IPS DF 4.7 (cell line): ENCODE measurements around the gene TCTA.

Experiments
- DNase-seq: peaks from one replicate; pipeline ENCODE4 v3.0.0-alpha.2; 2013; ENCODE audit warnings: low spot score; ENCODE audit errors: extremely low read depth

Gene TCTA

GRCh38 chr3:49456466-49456865, 44.2 kb downstream of the TCTA start:
- no peak for DNase-seq

DNA sequence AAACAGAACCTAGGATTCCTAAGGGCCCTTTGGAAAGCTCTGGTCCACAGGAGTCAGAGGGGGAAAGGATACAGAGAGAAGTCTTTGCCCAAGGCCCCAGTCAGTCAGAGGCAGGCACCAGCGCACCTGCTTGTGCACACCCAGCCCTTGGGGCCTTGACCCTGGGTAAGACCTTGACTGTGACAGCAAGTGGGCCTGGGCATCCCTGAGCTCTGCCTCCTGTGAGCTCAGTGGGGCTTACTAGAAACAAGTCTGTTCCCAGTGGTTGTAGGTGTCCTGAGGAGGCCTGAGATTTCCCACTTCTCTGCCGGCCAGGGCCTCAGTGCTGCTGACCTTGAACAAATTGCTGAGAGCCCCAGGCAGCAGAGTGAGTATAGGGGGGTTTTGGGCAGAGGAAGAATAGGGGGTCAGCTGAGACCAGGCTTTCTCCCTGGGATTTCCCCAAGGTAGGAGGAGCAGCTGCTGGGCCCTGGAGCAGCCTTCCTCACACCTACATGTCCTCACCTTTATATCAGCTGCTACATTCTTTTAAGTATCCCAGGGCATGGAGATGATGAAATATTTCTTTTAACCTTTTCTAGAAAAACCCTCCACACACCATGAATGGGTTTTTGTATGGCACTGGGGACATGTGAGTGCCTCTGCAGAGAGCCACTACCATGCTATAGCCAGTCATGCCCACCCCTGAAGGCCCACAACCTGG, 48.1 kb downstream of the TCTA start:
- no peak for DNase-seq

DNA sequence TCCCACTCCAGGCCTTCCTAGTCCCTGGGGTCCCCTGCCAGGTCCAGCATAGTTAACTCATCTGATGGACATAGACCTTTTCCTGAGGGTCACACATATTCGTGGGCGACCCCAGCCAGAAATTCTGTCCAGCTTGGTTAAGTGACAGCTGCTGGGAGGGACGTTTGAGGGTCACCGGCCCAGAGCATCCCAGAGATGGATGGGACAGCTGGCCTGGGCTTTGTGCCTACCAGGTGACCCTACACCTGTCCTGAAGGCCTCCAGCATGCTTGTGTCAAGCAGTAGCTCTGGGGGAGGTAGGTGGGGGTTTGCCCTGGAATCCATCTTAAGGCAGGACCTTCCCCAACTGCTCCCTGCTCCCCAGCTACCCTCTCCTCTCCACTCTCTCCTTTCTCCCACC, 48.7 kb downstream of the TCTA start:
- no peak for DNase-seq

GRCh38 chr3:49461443-49462171, 49.4 kb downstream of the TCTA start:
- no peak for DNase-seq

DNA sequence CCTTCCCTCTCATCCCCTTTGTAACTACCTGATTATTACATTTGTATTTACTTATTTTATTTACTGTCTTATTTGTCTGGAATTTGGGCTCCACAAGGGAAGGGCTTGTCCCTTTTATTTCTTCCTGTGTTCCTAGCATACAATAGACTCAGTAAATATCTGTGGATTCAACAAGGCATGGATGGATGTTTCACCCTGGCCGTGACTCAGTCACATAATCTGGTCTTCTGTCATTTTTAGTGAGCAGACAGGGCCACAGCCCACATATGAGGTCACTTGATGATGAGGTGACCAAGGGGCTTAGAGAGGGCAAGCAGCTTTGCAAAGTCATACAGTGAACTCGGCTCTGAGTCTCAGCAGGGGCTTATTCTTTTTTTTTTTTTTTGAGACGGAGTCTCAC, 50.0 kb downstream of the TCTA start:
- DNase-seq = no peak

DNA sequence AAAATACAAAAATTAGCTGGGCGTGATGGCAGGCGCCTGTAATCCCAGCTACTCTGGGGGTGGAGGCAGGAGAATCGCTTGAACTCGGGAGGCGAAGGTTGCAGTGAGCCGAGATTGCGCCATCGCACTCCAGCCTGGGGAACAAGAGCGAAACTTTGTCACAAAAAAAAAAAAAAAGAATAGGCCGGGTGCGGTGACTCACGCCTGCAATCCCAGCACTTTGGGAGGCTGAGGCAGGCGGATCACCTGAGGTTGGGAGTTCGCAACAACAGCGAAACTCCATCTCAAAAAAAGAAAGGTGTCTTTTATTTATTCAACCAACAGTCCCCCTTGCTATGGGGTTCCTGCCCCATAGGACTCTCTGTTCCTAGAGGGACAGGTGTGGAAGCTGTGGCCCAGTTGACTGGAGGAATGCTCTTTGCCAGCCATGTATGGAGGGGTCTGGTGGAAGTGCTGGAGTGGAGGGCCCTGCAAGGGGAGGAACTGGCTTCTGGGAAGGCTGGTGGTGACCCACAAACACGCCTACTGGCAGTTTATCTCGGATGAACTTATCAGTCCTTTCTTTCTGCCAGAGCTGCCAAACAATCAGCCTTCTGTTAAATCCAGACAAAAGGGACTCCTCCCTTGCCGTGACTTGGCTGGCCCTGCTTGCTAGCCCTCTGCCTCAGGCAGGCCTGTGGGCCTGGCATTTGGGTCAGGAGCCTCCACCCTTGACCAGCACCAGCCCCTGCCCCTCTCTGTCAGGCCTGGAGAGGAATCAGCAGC, 53.2 kb downstream of the TCTA start:
- DNase-seq = no peak
